ENCODE measurements around the gene PCSK5. TPM values are rescaled to one million over a fixed set of nuclear protein-coding genes. Genes with fewer than 3 reads are reported as not detected.
"Not testable (repeated sequence)": the region's sequence is repeated elsewhere in the genome, so short reads cannot be mapped to it uniquely, and the experiment has no call there.

PCSK5 gene
- total RNA-seq, 1 experiment from 2014 or later, result 7.5 TPM

DNA sequence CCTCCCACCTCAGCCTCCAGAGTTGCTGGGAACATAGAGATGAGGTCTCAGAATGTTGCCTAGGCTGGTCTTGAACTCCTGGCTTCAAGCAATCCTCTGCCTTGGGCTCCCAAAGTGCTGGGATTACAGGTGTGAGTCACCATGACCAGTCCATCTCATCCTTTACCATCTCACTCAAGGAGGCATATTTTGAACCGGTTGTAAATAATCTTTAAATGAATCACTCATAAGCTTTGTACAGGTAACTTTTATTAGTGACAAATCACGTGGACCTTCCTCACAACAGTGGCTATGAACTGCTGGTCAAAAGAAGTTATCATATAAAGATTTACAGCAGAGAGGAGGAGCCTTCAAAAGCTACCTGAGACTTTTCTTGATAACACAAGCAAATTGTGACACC is 433.0 kb downstream of the PCSK5 start:
- Histone ChIP-seq H3K23me2 (ENCODE audit: insufficient read length, low read depth, low read length, poor library complexity, severe bottlenecking) (peaks cover 4% of the 10 kb centered on the region), H2AFZ (ENCODE audit: low read length) (no peak overlapping the region), H3K4me2 (ENCODE audit: insufficient read depth, insufficient read length, low read length) (no peak overlapping the region), H3K79me2 (ENCODE audit: insufficient read depth, low read length) (no peaks in the 10 kb centered on the region), H4K20me1 (ENCODE audit: control insufficient read depth, insufficient read depth, insufficient read length) (no peaks in the 10 kb centered on the region), H2BK12ac (ENCODE audit: insufficient read length, low read depth, low read length) (no peak overlapping the region), H2BK15ac (ENCODE audit: low read depth, low read length) (no peak overlapping the region), H3K4me1 (ENCODE audit: insufficient read depth, low read length) (no peaks in the 10 kb centered on the region), H3K14ac (ENCODE audit: insufficient read depth, low read length) (no peak overlapping the region), H2BK5ac (ENCODE audit: insufficient read length, low read length) (no peak overlapping the region), H3K18ac (ENCODE audit: insufficient read length, low read depth, low read length) (no peak overlapping the region), H3K27me3 (ENCODE audit: insufficient read depth, low read length) (no peaks in the 10 kb centered on the region), H3K9me3 (ENCODE audit: control insufficient read depth, low read depth, low read length) (no peaks in the 10 kb centered on the region), H3K9ac (ENCODE audit: extremely low read depth, insufficient read length, low read length) (no peak overlapping the region), H2BK20ac (ENCODE audit: low read depth, low read length, poor library complexity, severe bottlenecking) (no peak overlapping the region), H3K23ac (ENCODE audit: insufficient read length, low read depth, low read length) (no peak overlapping the region), H2AK5ac (ENCODE audit: insufficient read length, low read length) (no peak overlapping the region), H3T11ph (ENCODE audit: low read length) (no peak overlapping the region), H3K56ac (ENCODE audit: insufficient read length, low read depth, low read length) (no peak overlapping the region), H4K8ac (replicated peaks; ENCODE audit: insufficient read length, low read depth, low read length) (no peak overlapping the region), H4K91ac (ENCODE audit: insufficient read length, low read depth, low read length) (no peak overlapping the region), H3K4ac (ENCODE audit: low read depth, low read length) (no peak overlapping the region), H3K27ac (ENCODE audit: insufficient read length, low read depth, low read length) (no peak overlapping the region), H4K5ac (ENCODE audit: insufficient read length, low read depth, low read length) (no peak overlapping the region), H2BK120ac (ENCODE audit: low read depth, low read length, poor library complexity, severe bottlenecking) (no peak overlapping the region), H3K79me1 (ENCODE audit: insufficient read depth, low read depth, low read length, poor library complexity, severe bottlenecking) (no peaks in the 10 kb centered on the region)
- Mint-ChIP-seq H3K4me1 (peaks cover 6 to 17% of the 10 kb centered on the region in 2 experiments), H3K36me3 (ENCODE audit: insufficient read depth in 1 of 3, low read depth in 3 of 3) (peaks cover 0 to 4% (median 0%) of the 10 kb centered on the region in 3 experiments; a peak in 1 of 7 replicates), H3K9me3 (no peaks in the 10 kb centered on the region), H3K4me3 (no peak overlapping the region), H3K27me3 (ENCODE audit: low read depth) (no peaks in the 10 kb centered on the region), H3K27ac (no peak overlapping the region)
- DNase-seq, result no peak
- TF ChIP-seq, protein P1, sequence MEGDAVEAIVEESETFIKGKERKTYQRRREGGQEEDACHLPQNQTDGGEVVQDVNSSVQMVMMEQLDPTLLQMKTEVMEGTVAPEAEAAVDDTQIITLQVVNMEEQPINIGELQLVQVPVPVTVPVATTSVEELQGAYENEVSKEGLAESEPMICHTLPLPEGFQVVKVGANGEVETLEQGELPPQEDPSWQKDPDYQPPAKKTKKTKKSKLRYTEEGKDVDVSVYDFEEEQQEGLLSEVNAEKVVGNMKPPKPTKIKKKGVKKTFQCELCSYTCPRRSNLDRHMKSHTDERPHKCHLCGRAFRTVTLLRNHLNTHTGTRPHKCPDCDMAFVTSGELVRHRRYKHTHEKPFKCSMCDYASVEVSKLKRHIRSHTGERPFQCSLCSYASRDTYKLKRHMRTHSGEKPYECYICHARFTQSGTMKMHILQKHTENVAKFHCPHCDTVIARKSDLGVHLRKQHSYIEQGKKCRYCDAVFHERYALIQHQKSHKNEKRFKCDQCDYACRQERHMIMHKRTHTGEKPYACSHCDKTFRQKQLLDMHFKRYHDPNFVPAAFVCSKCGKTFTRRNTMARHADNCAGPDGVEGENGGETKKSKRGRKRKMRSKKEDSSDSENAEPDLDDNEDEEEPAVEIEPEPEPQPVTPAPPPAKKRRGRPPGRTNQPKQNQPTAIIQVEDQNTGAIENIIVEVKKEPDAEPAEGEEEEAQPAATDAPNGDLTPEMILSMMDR (conservative IDR thresholded peaks at IDR 0.05), result no peak
- no CpG with 5 or more reads among the region's 2 CpGs for WGBS (ENCODE audit: extremely low coverage, insufficient read length, low lambda C conversion rate)

DNA sequence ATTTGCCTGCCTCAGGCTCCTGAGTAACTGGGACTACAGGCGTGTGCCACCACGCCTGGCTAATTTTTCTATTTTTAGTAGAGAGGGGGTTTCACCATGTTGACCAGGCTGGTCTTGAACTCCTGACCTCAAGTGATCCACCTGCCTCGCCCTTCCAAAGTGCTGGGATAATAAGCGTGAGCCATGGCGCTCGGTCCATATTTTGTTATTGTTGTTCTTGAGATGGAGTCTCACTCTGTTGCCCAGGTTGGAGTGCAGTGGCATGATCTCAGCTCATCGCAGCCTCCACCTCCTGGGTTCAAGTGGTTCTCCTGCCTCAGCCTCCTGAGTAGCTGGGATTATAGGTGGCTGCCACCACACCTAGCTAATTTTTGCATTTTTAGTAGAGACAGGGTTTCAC is 433.6 kb downstream of the PCSK5 start:
- H3K18ac ChIP-seq (ENCODE audit: insufficient read length, low read depth, low read length); H3K4ac ChIP-seq (ENCODE audit: low read depth, low read length); H3K27me3 ChIP-seq (ENCODE audit: insufficient read depth, low read length); H3K9me3 ChIP-seq (ENCODE audit: control insufficient read depth, low read depth, low read length); H3K27me3 Mint-ChIP-seq (ENCODE audit: low read depth); H3K79me1 ChIP-seq (ENCODE audit: insufficient read depth, low read depth, low read length, poor library complexity, severe bottlenecking); H3K4me1 ChIP-seq (ENCODE audit: insufficient read depth, low read length); H2BK20ac ChIP-seq (ENCODE audit: low read depth, low read length, poor library complexity, severe bottlenecking); H4K5ac ChIP-seq (ENCODE audit: insufficient read length, low read depth, low read length); H2BK120ac ChIP-seq (ENCODE audit: low read depth, low read length, poor library complexity, severe bottlenecking); H3K27ac Mint-ChIP-seq; H3K9ac ChIP-seq (ENCODE audit: extremely low read depth, insufficient read length, low read length); H3K36me3 Mint-ChIP-seq (ENCODE audit: insufficient read depth in 1 of 3, low read depth in 3 of 3); H3K4me3 Mint-ChIP-seq; H3K14ac ChIP-seq (ENCODE audit: insufficient read depth, low read length); H3T11ph ChIP-seq (ENCODE audit: low read length); H2BK5ac ChIP-seq (ENCODE audit: insufficient read length, low read length); H3K9me3 Mint-ChIP-seq; H2BK12ac ChIP-seq (ENCODE audit: insufficient read length, low read depth, low read length); H2AFZ ChIP-seq (ENCODE audit: low read length); H2BK15ac ChIP-seq (ENCODE audit: low read depth, low read length); H3K23ac ChIP-seq (ENCODE audit: insufficient read length, low read depth, low read length); H4K8ac ChIP-seq (replicated peaks; ENCODE audit: insufficient read length, low read depth, low read length); H3K23me2 ChIP-seq (ENCODE audit: insufficient read length, low read depth, low read length, poor library complexity, severe bottlenecking); H4K91ac ChIP-seq (ENCODE audit: insufficient read length, low read depth, low read length); H3K4me2 ChIP-seq (ENCODE audit: insufficient read depth, insufficient read length, low read length); DNase-seq; H3K56ac ChIP-seq (ENCODE audit: insufficient read length, low read depth, low read length); H4K20me1 ChIP-seq (ENCODE audit: control insufficient read depth, insufficient read depth, insufficient read length); H3K79me2 ChIP-seq (ENCODE audit: insufficient read depth, low read length); H2AK5ac ChIP-seq (ENCODE audit: insufficient read length, low read length); H3K27ac ChIP-seq (ENCODE audit: insufficient read length, low read depth, low read length): not testable (repeated sequence)
- no CpG with 5 or more reads among the region's 7 CpGs for WGBS (ENCODE audit: extremely low coverage, insufficient read length, low lambda C conversion rate)
- H3K4me1 Mint-ChIP-seq, result peaks cover 6 to 17% of the 10 kb centered on the region in 2 experiments

Data from H9 (cell line).